ENCODE results near the gene NCKIPSD.
"Not testable (repeated sequence)": the region's sequence is repeated elsewhere in the genome, so short reads cannot be mapped to it uniquely, and the experiment has no call there.

Gene NCKIPSD

GRCh38 chr3:48685603-48686511 is at the start of gene NCKIPSD:
Gene NCKIPSD, minus strand, starts transcription at chr3:48685915. Its CDS starts 108 bp downstream, at chr3:48685807.
- DNase-seq = peak; percentile 39

- not testable (repeated sequence) for DNase-seq
Observed at GRCh38 chr3:48735075-48735767, 49.5 kb upstream of the NCKIPSD start.

DNA sequence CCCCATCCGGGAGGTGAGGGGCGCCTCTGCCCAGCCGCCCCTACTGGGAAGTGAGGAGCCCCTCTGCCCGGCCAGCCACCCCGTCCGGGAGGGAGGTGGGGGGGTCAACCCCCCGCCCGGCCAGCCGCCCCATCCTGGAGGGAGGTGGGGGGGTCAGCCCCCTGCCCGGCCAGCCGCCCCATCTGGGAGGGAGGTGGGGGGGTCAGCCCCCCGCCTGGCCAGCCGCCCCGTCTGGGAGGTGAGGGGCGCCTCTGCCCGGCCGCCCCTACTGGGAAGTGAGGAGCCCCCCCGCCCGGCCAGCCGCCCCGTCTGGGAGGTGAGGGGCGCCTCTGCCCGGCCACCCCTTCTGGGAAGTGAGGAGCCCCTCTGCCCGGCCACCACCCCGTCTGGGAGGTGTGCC is 48.8 kb upstream of the NCKIPSD start:
- not testable (repeated sequence) for DNase-seq

DNA sequence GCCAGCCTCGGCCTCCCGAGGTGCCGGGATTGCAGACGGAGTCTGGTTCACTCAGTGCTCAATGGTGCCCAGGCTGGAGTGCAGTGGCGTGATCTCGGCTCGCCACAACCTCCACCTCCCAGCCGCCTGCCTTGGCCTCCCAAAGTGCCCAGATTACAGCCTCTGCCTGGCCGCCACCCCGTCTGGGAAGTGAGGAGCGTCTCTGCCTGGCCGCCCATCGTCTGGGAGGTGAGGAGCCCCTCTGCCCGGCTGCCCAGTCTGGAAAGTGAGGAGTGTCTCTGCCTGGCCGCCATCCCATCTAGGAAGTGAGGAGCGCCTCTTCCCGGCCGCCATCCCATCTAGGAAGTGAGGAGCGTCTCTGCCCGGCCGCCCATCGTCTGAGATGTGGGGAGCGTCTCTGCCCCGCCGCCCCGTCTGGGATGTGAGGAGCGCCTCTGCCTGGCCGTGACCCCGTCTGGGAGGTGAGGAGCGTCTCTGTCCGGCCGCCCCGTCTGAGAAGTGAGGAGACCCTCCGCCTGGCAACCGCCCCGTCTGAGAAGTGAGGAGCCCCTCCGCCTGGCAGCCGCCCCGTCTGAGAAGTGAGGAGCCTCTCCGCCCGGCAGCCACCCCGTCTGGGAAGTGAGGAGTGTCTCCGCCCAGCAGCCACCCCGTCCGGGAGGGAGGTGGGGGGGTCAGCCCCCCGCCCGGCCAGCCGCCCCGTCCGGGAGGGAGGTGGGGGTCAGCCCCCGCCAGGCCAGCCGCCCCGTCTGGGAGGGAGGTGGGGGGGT is 48.2 kb upstream of the NCKIPSD start:
- DNase-seq = not testable (repeated sequence)

GRCh38 chr3:48727511-48727910 is 41.8 kb upstream of the NCKIPSD start:
- DNase-seq = no peak

DNA sequence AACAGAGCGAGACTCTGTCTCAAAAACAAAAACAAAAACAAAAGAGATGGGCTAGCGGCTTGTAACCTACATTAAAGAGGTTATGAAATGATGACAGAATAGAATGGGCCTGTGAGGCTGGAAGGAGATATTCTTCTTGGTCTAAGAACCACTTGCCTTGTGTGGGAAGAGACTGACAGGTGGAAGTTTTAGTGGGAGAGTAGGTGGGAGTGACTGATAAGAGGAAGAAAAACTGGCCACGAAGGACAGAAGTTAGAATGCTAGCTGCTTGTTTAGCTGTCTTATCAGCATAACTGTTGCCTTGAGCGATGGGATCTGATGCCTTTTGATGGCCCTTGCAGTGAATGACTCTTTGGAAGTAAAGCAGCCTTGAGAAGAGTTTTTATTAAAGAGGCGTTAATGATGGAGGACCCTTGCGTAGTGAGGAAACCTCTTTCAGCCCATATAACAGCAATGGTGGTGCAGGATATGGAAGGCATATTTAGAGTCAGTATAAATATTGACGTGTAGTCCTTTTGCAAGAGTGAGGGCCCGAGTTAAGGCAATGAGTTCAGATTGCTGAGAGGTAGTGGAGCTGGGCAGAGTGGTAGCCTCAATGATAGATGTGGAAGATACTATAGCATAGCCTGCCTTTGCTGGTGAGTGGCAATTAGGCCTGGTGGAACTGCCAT is 39.6 kb upstream of the NCKIPSD start:
- not testable (repeated sequence) for DNase-seq

DNA sequence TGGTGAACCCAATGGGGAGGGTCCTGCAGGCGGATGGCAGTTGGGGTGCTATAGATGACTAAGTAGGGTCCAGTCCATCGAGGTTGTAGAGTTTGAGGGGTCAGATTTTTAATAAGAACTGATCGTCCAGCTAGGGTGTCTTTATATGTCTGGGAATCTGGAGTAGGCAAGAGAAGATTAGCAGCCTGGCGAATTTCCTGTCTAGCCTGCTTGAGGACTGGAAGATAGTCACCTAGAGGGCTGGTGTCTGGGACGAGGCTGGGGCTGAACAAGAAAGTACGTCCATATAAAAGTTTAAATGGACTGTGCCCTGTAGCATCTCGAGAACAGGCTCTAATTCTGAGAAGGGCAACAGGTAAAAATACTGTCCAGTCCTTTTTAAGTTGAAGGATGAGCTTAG is 38.0 kb upstream of the NCKIPSD start:
- no peak for DNase-seq

DNA sequence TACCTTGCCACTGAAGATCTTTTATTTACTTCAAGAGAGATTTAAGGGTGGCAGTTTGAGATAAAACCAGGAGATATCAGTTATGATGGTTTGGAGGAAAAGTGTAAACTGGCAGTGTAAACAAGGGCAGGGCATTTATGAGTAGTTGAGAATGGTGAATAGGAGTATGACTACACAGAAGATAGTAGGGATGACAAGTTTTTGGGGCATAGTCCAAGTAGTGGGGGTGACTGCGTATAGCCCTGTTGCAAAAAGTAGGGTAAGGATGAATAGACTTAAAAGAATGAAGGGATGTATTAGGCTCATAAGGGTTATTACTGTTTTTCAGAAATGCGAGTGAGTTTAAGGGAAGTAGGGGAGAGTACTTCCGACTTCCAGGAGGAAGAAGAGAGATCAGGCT is 37.6 kb upstream of the NCKIPSD start:
- not testable (repeated sequence) for DNase-seq

DNA sequence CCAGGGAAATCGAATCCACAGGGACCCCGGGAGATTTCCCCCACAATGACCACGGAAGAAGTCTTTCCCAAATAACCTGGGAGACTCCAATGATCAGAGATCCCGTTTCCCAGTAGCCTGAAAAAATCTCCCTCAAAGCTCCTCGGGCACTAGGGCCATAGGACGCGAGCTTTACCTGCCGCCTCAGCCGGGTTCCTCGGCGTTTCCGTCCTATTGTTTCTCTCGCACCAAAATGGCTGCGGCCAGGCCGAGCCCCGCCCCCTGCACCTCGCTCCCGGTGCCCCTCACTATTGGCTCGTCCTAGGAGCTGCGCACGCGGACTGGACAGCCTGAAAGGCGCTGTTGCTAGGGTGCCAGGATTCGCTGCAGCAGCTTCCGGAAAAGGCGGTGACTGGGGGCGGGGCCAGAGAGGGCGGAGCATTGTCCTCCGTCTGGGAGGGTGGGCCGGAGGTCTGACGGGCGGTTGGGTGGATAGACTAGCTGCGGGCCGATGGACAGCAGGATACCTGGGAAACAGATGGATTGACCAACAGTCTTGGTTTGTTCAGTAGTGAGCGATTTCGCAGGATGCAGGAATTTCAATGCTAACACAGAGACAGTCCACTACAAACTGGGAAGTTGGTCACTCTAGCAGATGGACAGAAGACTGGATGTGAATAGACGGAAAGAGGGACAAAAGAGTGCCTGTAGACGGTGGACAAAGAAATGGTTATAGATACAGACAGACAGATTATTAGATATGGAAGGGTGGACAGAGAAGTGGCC is 31.4 kb upstream of the NCKIPSD start, which contains the start of gene IP6K2:
TSS of gene IP6K2 (minus strand) at position 240 of the 765 bp plus-strand sequence. CDS start 21,930 bp downstream, outside the sequence.
- peak; percentile 87 for DNase-seq

GRCh38 chr3:48716508-48716981 is 30.8 kb upstream of the NCKIPSD start:
- DNase-seq = no peak

DNA sequence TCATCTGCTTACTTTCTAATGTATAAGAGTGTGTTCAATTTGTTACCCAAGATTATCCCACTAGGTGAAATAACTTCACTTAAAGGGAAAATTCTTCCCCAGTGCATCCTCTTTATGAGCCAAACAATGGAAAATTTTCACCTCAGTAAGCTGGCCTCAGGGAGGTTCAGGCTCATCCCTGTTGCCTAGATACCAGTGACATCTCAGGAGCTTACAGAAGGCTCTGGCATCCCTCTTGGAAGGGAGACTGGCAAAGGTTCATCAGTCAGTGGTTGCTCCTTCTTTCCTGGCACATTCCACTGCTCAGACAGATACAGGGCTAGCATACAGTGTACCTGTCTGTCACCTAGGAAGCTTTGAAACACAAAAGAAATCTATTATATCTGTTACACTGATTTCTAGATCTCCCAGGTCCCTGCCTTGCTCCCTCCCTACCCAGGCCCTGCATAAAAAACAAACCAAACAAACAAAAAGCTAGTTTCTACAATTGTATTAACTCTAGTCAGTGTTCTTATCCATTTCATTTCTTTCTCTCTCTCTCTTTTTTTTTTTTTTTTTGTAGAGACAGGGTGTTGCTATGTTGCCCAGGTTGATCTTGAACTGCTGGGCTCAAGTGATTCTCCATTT is 29.6 kb upstream of the NCKIPSD start:
- no peak for DNase-seq

GRCh38 chr3:48711727-48712126 is 26.0 kb upstream of the NCKIPSD start:
- no peak for DNase-seq

DNA sequence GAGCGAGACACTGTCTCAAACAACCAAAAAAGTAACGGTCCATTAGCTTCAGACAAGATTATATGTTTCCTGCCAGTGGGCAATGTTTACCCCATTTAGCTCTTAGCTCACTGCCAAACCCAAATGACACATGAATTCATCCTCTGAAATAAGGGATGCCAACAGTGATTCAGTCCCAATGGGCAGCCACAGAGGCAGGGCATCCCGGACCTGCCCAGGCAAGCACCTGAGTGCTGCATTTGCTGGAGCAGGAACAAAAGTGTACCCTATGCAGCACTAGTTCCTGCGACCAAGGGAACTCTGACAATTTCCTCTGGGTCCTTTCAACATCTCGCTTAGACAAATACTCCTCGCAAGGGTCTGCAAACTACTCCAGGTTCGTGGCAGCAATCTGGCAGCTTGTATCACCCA is 23.3 kb upstream of the NCKIPSD start:
- no peak for DNase-seq

DNA sequence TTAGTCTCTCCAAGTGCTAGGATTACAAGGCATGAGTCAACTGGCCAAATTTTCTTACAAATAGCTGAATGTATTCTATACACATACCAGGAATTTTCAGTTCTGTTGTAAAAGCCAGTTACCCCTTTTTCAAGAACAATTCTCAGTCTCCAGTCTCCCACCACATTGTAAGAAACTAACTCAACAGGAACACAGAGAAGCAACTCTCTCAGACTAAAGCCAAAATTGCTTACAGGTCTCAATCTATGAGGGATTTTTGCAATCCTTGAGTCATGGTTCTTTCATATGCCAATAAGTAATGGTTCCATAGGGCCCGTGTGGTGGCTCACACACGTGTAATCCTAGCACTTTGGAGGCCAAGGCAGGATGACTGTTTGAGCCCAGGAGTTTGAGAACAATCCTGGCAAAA is 22.8 kb upstream of the NCKIPSD start:
- DNase-seq = no peak

DNA sequence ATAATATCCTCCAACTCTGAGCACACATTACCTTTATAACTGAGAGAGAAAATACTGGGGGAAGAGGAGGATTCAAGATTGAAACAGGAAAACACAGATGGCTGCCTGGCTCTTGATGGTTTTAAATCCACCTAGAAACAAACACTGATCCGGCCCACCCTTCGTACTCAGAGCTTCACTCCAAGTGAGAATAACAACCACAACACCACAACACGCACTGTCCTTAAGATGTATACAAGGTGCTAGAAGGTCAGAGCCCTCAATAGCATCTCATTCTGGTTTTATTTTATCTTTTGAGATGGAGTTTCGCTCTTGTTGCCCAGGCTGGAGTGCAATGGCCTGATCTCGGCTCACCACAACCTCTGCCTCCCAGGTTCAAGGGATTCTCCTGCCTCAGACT is 21.4 kb upstream of the NCKIPSD start:
- no peak for DNase-seq

DNA sequence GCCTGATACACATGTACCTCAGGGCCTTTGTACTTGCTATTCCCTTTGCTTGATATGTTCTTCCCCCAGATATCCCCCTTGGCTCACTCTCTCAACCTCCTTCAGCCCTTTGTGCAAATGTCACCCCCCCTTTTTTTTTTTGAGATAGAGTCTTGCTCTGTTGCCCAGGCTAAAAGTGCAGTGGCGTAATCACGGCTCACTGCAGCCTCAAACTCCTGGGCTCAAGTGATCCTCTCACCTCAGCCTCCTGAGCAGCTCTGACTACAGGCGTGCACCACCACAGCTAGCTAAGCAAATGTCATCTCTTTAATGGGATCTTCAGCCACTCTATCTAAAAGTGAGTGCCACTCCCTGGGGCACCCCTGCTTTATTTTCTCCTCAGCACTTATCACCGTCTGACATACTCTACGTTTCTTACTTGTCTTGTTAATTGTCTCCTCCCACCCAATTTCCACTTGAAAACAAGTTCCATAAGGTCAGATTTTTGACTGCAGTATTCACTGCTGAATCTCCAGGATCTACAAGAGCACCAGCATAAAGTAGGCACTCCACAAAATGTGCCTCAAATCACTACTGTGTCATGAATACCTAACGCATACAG is 16.7 kb upstream of the NCKIPSD start:
- no peak for DNase-seq

DNA sequence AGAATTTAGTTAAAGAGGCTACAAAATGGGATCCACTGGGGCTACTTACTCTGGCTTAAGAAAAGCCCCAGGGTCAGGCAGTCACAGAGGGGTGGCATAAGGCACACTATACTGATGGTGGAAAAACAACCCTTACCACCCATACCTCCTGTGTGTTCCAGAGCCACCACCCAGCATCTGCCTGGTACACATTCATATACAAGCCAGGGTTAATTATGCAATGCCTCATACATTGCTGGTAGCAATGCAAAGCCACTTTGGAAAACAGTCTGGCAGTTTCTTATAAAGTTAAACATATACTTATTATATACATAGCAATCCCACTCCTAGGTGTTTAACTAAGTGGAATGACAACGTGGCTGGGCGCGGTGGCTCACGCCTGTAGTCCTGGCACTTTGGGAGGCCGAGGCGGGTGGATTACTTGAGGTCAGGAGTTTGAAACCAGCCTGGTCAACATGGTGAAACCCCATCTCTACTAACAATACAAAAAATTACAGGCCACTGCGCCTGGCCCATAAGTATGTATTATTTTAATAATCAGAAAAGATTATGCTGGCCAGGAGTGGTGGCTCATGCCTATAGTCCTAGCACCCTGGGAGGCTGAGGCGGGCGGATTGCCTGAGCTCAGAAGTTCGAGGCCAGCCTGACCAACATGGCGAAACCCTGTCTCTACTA is 15.2 kb upstream of the NCKIPSD start:
- DNase-seq = no peak

DNA sequence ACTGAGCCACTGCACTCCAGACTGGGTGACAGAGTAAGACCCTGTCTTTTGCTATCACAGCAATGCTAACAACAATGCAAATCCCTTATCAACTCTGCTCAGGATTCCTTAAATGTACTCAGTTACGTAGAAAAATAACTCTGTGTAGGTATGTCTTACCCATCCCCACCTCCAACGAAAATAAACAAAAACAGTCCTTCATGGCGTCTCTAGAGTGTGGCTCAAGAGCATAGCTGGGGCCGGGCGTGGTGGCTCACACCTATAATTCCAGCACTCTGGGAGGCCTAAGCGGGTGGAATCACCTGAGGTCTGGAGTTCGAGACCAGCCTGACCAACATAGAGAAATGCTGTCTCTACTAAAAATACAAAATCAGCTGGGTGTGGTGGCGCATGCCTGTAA is 13.2 kb upstream of the NCKIPSD start:
- no peak for DNase-seq

DNA sequence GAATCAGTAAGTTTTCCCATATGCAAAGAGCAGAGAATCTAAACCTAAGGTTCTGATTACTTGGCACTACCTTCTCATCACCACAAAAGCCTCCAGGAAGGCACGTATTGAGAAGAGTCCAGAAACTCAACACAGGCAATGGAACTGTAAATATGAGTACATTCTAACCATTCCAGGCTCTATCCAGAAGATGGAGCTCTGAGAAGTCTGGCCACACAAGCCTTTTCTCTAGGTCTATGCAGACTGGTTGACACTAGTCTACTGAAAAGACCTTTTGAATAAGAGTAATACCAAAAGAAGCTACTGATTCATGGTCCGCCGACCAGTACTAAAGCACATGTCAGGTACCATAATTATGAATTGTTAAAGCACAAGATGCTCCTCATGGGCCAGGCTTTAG is 12.2 kb upstream of the NCKIPSD start:
- DNase-seq = no peak

DNA sequence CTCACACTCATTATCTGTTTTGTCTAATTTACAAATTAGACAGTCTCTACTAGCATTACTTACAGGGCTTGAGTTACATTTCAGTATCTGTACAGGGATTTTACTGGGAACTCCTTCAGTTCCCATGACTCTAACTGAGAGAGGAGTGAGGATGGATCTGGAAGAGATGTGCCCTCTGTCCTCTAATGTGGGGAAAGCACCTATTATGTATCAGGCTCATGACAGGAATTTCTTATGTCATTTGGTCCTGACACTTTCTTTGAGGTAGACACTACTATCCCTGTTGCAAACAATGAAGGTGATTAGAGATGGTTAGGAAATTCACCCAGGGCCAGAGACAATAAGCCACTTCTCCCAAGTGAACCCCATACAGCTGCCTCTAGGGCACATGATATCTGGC is 10.9 kb upstream of the NCKIPSD start:
- DNase-seq = no peak
